ENCODE data around the gene CPED1.

The CPED1 gene

DNA sequence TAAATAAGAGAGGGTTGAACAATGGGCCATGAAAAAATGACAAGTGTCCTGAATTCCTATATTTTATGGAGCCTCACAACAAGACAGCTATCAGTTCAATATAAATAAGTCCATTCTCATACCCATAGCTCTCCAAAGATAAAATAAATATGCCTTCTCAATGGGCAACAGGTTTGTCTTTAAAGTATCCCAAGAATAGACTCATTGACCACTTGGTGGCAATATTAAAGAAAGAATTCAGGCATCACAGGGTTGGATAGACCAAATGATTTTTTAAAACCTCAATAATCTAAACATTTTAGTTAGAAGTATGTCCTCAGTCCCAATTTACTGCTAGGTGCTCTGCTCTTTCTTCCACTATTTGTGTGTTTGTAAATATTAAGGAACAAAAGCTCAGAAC lies 175.2 kb downstream of the CPED1 start:
- DNase-seq (ENCODE audit: extremely low read depth, low read depth) = no peak
- TF ChIP-seq, protein P1, sequence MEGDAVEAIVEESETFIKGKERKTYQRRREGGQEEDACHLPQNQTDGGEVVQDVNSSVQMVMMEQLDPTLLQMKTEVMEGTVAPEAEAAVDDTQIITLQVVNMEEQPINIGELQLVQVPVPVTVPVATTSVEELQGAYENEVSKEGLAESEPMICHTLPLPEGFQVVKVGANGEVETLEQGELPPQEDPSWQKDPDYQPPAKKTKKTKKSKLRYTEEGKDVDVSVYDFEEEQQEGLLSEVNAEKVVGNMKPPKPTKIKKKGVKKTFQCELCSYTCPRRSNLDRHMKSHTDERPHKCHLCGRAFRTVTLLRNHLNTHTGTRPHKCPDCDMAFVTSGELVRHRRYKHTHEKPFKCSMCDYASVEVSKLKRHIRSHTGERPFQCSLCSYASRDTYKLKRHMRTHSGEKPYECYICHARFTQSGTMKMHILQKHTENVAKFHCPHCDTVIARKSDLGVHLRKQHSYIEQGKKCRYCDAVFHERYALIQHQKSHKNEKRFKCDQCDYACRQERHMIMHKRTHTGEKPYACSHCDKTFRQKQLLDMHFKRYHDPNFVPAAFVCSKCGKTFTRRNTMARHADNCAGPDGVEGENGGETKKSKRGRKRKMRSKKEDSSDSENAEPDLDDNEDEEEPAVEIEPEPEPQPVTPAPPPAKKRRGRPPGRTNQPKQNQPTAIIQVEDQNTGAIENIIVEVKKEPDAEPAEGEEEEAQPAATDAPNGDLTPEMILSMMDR (IDR thresholded peaks at IDR 0.05; ENCODE audit: low read depth, low read length) = no peak

- no peak for DNase-seq (ENCODE audit: extremely low read depth, low read depth)
- TF ChIP-seq, protein P1 (IDR thresholded peaks at IDR 0.05; ENCODE audit: low read depth, low read length) = no peak
These were observed 175.7 kb downstream of the CPED1 start for GRCh38 chr7:121164247-121164646.

DNA sequence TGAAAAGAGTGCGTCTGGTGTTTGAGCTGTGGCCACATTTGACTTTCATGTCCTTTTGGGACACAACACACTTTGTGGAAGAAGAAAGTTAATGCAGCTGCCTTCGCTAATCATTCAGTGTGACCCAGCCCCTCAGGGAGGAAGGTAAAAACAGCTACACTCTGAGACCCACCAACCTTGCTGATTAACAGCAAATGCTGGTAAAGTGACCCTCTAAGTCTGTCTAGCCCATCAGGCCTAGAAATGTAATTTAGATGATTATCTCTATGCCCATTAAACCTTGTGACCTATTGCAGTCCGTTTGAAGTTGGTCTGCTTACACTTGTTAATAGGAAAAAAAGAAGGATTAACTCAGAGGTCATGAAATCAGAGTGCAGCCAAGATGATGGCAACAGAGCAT lies 178.4 kb downstream of the CPED1 start:
- DNase-seq (ENCODE audit: extremely low read depth, low read depth) = no peak
- TF ChIP-seq, protein P1 (IDR thresholded peaks at IDR 0.05; ENCODE audit: low read depth, low read length) = no peak

GRCh38 chr7:121167971-121168370 lies 179.5 kb downstream of the CPED1 start:
- TF ChIP-seq, protein P1 (IDR thresholded peaks at IDR 0.05; ENCODE audit: low read depth, low read length) = no peak
- no peak for DNase-seq (ENCODE audit: extremely low read depth, low read depth)

- no peak for DNase-seq (ENCODE audit: extremely low read depth, low read depth)
- TF ChIP-seq, protein P1 (IDR thresholded peaks at IDR 0.05; ENCODE audit: low read depth, low read length) = no peak
These were observed 181.0 kb downstream of the CPED1 start for GRCh38 chr7:121169469-121169868.

GRCh38 chr7:121172484-121172883 lies 184.0 kb downstream of the CPED1 start:
- TF ChIP-seq, protein P1 (IDR thresholded peaks at IDR 0.05; ENCODE audit: low read depth, low read length) = no peak
- DNase-seq (ENCODE audit: extremely low read depth, low read depth) = no peak

DNA sequence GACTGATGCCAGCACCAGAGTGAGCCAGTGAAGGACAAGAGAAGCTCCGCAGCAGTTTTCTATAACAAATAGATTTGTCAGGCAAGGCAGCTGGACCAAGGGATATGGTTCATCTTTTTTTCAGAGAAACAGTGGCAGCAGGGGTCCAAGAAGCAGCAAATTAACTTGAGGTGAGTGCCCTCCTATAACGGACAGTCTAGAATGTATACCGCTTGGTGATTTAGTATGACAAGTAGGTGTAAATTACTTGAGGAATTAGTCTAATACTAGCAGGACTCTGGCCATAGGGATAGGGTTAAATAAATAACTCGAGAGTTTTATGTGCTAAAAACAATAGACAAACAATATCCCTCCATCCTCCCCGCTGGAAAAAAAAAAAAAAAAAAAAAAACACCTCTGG lies 187.3 kb downstream of the CPED1 start:
- no peak for DNase-seq (ENCODE audit: extremely low read depth, low read depth)
- TF ChIP-seq, protein P1 (IDR thresholded peaks at IDR 0.05; ENCODE audit: low read depth, low read length) = no peak

Measured in AG09319 (cell line).